PC-9 (cell line): ENCODE results near the gene KCNH8. TPM values are rescaled to one million over a fixed set of nuclear protein-coding genes. Genes with fewer than 3 reads are reported as not detected.

Experiments
- BruUV-seq: library from RNA; stranded (reverse); fragments of 400-500 nt; replicated peaks from 2 replicates; lab custom pipeline; 2021; lab: Mats Ljungman, UMichigan
- CTCF ChIA-PET: fragments of 300-600 bp; sonication (Branson Sonifier 250); formaldehyde crosslinking; loops from one replicate; lab custom pipeline; 2022; ENCODE audit warnings: antibody characterized with exemption; lab: Charles Lee
- POLR2A ChIA-PET: fragments of 300-600 bp; sonication (Branson Sonifier 250); formaldehyde crosslinking; loops from one replicate; lab custom pipeline; 2022; ENCODE audit warnings: antibody characterized with exemption; ENCODE audit not compliant: unreplicated experiment; lab: Charles Lee
- DNase-seq, 2 experiments: peaks; one replicate each; pipeline versions ENCODE4 v3.0.0 to v3.0.0-alpha.2; 2015 to 2022; ENCODE audit warnings: mixed read lengths in 1 of 2
- H2AFZ ChIP-seq: fragments of 200-600 bp; sonication (generic); 2 replicates; pipeline ENCODE4 v1.8.1; 2017; ENCODE audit warnings: antibody characterized with exemption
- H3F3A ChIP-seq: fragments of 200-600 bp; sonication (generic); 2 replicates; pipeline ENCODE4 v1.8.1; 2017; ENCODE audit warnings: antibody characterized with exemption, mild to moderate bottlenecking, low read depth; ENCODE audit not compliant: insufficient read depth
- H3K27ac ChIP-seq: fragments of 200-600 bp; sonication (generic); 2 replicates; pipeline ENCODE4 v1.6.1; 2016; ENCODE audit warnings: mixed run types
- H3K27me3 ChIP-seq: fragments of 200-600 bp; sonication (generic); 2 replicates; pipeline ENCODE4 v1.6.1; 2016; ENCODE audit warnings: low read depth, mixed run types; ENCODE audit not compliant: insufficient read depth
- H3K36me3 ChIP-seq: fragments of 200-600 bp; sonication (generic); 2 replicates; pipeline ENCODE4 v1.6.1; 2016; ENCODE audit warnings: low read depth, mixed run types
- H3K4me1 ChIP-seq: fragments of 200-600 bp; sonication (generic); replicated peaks from 2 replicates; pipeline ENCODE4 v1.6.1; 2016; ENCODE audit warnings: mixed run types; ENCODE audit not compliant: insufficient read depth
- H3K4me2 ChIP-seq: fragments of 200-600 bp; sonication (generic); 2 replicates; pipeline ENCODE4 v1.6.1; 2017; ENCODE audit warnings: mixed run types
- H3K4me3 ChIP-seq: fragments of 200-600 bp; sonication (generic); 2 replicates; pipeline ENCODE4 v1.6.1; 2016; ENCODE audit warnings: mixed run types
- H3K79me2 ChIP-seq: fragments of 200-600 bp; sonication (generic); 2 replicates; pipeline ENCODE4 v1.6.1; 2017; ENCODE audit warnings: low read depth, mixed run types
- H3K9me2 ChIP-seq: fragments of 200-600 bp; sonication (generic); 2 replicates; pipeline ENCODE4 v1.8.1; 2017; ENCODE audit warnings: mild to moderate bottlenecking; ENCODE audit not compliant: insufficient read depth
- H3K9me3 ChIP-seq: fragments of 200-600 bp; sonication (generic); 2 replicates; pipeline ENCODE4 v1.8.1; 2016; ENCODE audit warnings: low read depth; ENCODE audit not compliant: insufficient read depth
- H4K20me1 ChIP-seq: fragments of 200-600 bp; sonication (generic); 2 replicates; pipeline ENCODE4 v1.8.1; 2017; ENCODE audit not compliant: insufficient read depth
- CTCF ChIP-seq: fragments of 200-600 bp; sonication (generic); conservative IDR thresholded peaks from 2 replicates; pipeline ENCODE4 v1.6.1; 2017; ENCODE audit warnings: mixed run types, antibody characterized with exemption, mild to moderate bottlenecking, moderate library complexity
- EZH2 ChIP-seq: fragments of 200-600 bp; sonication (generic); IDR thresholded peaks from 2 replicates; pipeline ENCODE4 v1.8.0; 2017; ENCODE audit warnings: antibody characterized with exemption, low read depth
- intact Hi-C: fragments of 100-400 bp; cut with micrococcal nuclease; formaldehyde crosslinking; loops from one replicate; pipeline ENCODE4 v1.10.0; 2022; ENCODE audit not compliant: unreplicated experiment
- total RNA-seq: library from RNA; stranded (reverse); gene quantifications from 2 replicates; pipeline ENCODE4 v1.2.3, GENCODE V29; 2021

The KCNH8 gene
- total RNA-seq, 1 experiment from 2014 or later: 0.63 TPM

DNA sequence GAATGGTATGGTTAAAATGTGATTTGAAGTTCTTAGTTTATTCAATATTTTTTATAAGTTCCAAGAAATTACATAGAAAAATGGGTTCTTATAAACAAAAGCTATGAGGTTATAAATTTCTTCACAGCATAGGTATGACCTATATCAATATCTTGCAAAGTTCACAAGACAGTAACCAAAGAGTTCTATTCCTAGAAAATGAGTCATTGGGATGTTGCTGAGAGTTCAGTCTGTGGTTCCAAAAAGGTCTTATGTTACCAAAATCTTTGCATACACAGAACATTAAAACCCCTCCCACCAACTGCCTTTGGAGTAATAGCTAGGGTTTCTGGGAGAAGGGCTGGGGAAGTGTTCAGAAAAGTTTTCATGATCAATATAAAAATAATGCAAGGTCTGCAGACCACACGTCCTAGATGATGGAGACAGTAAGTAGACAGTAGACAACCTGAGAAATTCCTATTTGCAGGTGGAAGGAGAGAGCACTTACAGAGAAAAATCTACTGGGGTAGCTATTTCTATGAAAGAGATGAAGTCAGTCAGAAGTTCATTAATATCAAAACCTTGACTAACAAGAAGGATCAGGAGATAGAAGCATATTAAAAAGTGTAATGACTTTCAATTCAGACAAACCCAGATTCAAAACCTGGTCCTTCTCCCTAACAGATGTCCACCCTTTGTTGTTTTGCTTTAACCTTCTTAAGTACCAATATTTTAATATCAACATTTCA, 279.3 kb downstream of the KCNH8 start:
- no peak overlapping the region for H3K4me2 ChIP-seq
- intact Hi-C loops: no loop called here
- ChIA-PET POLR2A (no interaction called here), CTCF (no interaction called here)
- H3K36me3 ChIP-seq: no peaks in the 10 kb centered on the region
- no peaks in the 10 kb centered on the region for H3K9me2 ChIP-seq
- no peaks in the 10 kb centered on the region for H3K9me3 ChIP-seq
- H3K79me2 ChIP-seq: no peaks in the 10 kb centered on the region
- no peak overlapping the region for H3K27ac ChIP-seq
- H3F3A ChIP-seq: no peaks in the 10 kb centered on the region
- no peaks in the 10 kb centered on the region for H4K20me1 ChIP-seq
- H3K27me3 ChIP-seq: no peaks in the 10 kb centered on the region
- TF ChIP-seq CTCF (no peak), EZH2 (no peak)
- no peak overlapping the region for H3K4me3 ChIP-seq
- no TSS peak for BruUV-seq
- H2AFZ ChIP-seq: no peak overlapping the region
- H3K4me1 ChIP-seq: no peaks in the 10 kb centered on the region
- no peak for DNase-seq

DNA sequence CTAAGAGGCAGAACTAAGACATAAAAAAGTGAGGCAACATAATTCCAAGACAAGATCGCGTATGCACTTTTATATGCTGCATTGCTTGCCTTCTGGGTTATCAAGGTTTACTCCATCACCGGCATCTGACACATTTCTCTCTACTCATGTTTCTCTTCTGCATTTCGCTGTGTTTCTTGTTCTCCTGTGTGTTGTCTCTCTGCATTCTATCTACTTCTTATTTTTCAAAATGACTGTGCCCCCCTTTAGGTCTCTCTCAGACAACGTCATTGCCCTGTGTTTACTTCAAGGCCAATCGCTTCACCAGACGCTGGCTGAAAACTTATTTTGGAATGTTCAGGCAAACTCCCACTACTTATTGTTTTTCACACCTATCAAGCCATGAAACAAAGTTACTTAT, 280.4 kb downstream of the KCNH8 start:
- Histone ChIP-seq H3K36me3 (no peaks in the 10 kb centered on the region), H3K9me3 (no peaks in the 10 kb centered on the region), H3K9me2 (no peaks in the 10 kb centered on the region), H3K4me1 (no peaks in the 10 kb centered on the region), H3K4me2 (no peak overlapping the region), H2AFZ (no peak overlapping the region), H3K27me3 (no peaks in the 10 kb centered on the region), H4K20me1 (no peaks in the 10 kb centered on the region), H3K4me3 (no peak overlapping the region), H3K27ac (no peak overlapping the region), H3K79me2 (no peaks in the 10 kb centered on the region), H3F3A (no peaks in the 10 kb centered on the region)
- intact Hi-C loops: no loop called here
- ChIA-PET CTCF (no interaction called here), POLR2A (no interaction called here)
- TF ChIP-seq CTCF: no peak
- no peak for TF ChIP-seq EZH2
- no TSS peak for BruUV-seq
- DNase-seq: no peak

- H3K9me2 ChIP-seq: no peaks in the 10 kb centered on the region
- no peak overlapping the region for H3K27ac ChIP-seq
- no peak overlapping the region for H2AFZ ChIP-seq
- no peaks in the 10 kb centered on the region for H4K20me1 ChIP-seq
- no peak for DNase-seq
- BruUV-seq: no TSS peak
- no peaks in the 10 kb centered on the region for H3K79me2 ChIP-seq
- ChIA-PET CTCF (no interaction called here), POLR2A (no interaction called here)
- H3K27me3 ChIP-seq: no peaks in the 10 kb centered on the region
- TF ChIP-seq EZH2: no peak
- no peak for TF ChIP-seq CTCF
- no peaks in the 10 kb centered on the region for H3F3A ChIP-seq
- intact Hi-C loops: no loop called here
- H3K4me1 ChIP-seq: no peaks in the 10 kb centered on the region
- no peak overlapping the region for H3K4me3 ChIP-seq
- H3K9me3 ChIP-seq: no peaks in the 10 kb centered on the region
- no peak overlapping the region for H3K4me2 ChIP-seq
- H3K36me3 ChIP-seq: no peaks in the 10 kb centered on the region
These were observed 284.4 kb downstream of the KCNH8 start for GRCh38 chr3:19432669-19433068.
